HAP-1 (cell line): ENCODE data around the gene HACL1.
A peak's percentile ranks its signal among the peaks of the same experiment; 100 is the strongest.

Experiments used
- DNase-seq, 2 experiments: peaks; one replicate each; pipeline ENCODE4 v3.0.0-alpha.2; 2016 to 2020; ENCODE audit warnings: low spot score in 2 of 2
- H3K27me3 ChIP-seq: fragments of 250-450 bp; sonication (Bioruptor Pico); 2 replicates; pipeline ENCODE4 v1.5.1; 2020; ENCODE audit warnings: low read depth, mild to moderate bottlenecking, moderate library complexity
- H3K36me3 ChIP-seq: fragments of 250-450 bp; sonication (Bioruptor Pico); replicated peaks from 2 replicates; pipeline ENCODE4 v1.5.1; 2020; ENCODE audit warnings: mild to moderate bottlenecking
- H3K4me1 ChIP-seq: fragments of 250-450 bp; sonication (Bioruptor Pico); 2 replicates; pipeline ENCODE4 v1.5.1; 2020; ENCODE audit warnings: mild to moderate bottlenecking
- H3K4me3 ChIP-seq: fragments of 250-450 bp; sonication (Bioruptor Pico); 2 replicates; pipeline ENCODE4 v1.5.1; 2020; ENCODE audit warnings: mild to moderate bottlenecking, moderate library complexity
- H3K9me3 ChIP-seq: fragments of 250-450 bp; sonication (Bioruptor Pico); 2 replicates; pipeline ENCODE4 v1.5.1; 2020; ENCODE audit warnings: mild to moderate bottlenecking, moderate library complexity
- in situ Hi-C: fragments of 300-500 bp; cut with MboI; formaldehyde crosslinking; loops from 3 replicates; pipeline ENCODE4 v1.14.3; 2020; ENCODE audit warnings: low sequenced_read_pairs, inconsistent platforms, mixed read lengths

HACL1 gene

DNA sequence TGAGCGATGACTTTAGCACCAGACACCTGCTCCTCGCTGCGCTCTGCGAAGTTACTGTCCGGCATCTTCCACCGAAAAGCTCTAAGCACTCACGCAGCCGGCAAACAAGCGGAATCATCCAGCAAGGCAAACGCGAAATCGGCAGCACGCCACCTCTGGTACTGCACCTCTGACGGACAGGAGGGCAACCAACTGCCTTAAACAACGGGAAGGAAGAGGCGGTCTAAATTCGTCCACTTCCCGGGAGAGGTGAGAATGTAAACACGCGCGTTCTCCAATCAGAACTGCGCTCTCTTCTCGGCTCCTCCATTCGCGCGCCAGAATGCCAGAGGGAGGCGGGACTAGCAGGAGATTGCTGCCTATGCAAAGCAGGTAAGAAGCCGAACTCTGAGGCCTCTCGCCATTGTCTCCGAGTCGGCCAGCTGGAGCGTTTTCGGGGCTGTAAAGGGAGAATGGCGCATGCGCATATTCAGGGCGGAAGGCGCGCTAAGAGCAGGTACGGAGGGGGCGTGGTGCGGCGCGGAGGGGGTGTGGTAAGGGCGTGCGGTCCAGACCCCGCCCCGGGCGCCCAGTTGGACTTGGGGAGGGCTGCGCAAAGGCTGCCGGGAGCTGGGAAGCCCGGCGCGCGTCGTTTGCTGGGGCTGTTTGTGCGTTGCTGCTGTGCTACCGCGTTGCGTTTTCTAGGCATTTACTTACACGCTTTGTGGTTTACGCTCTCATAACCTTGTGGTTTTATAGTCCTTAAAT, at the start of gene HACL1, which contains the start of gene BTD:
Gene HACL1 (minus strand): TSS at position 171 of the 747 bp plus-strand sequence. CDS start 106 bp downstream, at position 65.
Gene BTD (plus strand): TSS at position 347 of the 747 bp plus-strand sequence. CDS start 33,695 bp downstream, outside the sequence.
- Histone ChIP-seq H3K27me3 (no peaks in the 10 kb centered on the region), H3K4me3 (peak within 1 kb of the TSS; percentile 80), H3K36me3 (peaks cover 6% of the 10 kb centered on the region), H3K4me1 (peaks cover 4% of the 10 kb centered on the region; the same call in 1 of the 2 replicates), H3K9me3 (no peaks in the 10 kb centered on the region)
- in situ Hi-C loops, result no loop called here
- DNase-seq, result peak; percentile 99

DNA sequence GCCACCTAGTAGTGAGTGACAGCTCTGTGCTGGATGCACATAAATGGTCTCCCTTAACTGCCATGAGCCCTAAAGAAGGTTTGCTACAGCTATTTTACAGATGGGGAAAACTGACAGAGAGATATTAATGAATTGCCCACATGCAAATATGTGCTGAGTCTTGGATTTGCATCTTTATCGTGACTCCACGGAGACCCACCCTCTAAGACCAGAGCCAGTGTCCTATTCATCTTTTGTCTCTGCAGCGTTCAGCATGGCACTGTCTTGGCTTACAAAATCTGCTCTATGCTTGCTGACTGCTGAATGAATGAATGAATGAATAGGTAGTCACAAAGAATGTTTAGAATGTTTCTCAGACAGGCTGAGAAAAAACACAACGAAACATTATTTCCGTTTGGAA, 48.5 kb upstream of the HACL1 start:
- Histone ChIP-seq H3K36me3 (no peaks in the 10 kb centered on the region), H3K9me3 (no peaks in the 10 kb centered on the region), H3K4me3 (no peak overlapping the region), H3K4me1 (no peaks in the 10 kb centered on the region), H3K27me3 (no peaks in the 10 kb centered on the region)
- no peak for DNase-seq
- in situ Hi-C loops, result no loop called here

DNA sequence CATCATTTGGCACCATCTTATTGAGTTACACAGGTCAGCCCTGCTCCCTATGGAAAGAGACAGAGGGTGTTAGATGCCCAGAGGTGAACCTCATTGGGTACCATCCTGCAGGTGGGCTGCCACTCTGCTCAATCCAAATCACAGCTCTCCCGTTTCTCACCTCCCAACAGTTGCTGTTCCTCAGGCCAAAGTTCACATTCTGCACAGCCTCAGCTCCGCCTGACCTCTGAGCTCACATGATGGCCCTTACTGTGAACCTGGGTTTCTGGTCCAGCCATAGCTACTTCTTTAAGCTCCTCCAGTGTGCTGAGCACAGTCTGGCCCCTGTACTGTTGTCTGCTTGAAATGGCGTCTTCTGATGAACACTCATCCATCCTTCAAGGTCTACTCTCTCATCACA, 48.0 kb upstream of the HACL1 start:
- in situ Hi-C loops, result no loop called here
- Histone ChIP-seq H3K4me1 (no peaks in the 10 kb centered on the region), H3K9me3 (no peaks in the 10 kb centered on the region), H3K27me3 (no peaks in the 10 kb centered on the region), H3K36me3 (no peaks in the 10 kb centered on the region), H3K4me3 (no peak overlapping the region)
- DNase-seq, result no peak

DNA sequence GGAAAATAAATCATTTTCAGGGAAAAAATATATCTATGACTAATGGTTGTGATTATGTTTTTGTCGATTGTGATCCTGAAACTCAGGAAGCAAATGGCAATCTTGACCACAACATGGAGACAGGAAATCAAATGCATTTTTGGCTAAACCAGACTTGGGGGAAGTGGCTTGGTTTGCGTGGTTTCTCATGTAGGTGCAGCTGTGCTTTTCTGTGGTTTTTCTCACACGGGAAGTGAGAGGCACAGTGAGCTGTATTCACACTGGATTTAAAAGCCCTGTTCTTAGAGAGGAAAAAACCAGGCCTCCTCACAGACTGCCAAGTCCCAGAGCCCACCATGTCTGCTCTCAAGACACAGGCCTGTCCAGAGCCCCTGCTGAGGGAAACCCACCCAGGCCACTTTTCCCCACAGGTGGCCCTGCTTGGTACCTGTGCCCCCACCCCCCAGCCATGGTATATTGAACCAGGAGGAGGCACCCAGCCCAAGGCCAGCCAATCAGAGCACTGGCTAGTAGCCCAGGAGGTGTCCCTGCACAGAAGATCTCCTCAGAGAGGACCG, 46.3 kb upstream of the HACL1 start:
- in situ Hi-C loops, result no loop called here
- no peak for DNase-seq
- Histone ChIP-seq H3K27me3 (no peaks in the 10 kb centered on the region), H3K4me3 (no peak overlapping the region), H3K36me3 (no peaks in the 10 kb centered on the region), H3K4me1 (no peaks in the 10 kb centered on the region), H3K9me3 (no peaks in the 10 kb centered on the region)

DNA sequence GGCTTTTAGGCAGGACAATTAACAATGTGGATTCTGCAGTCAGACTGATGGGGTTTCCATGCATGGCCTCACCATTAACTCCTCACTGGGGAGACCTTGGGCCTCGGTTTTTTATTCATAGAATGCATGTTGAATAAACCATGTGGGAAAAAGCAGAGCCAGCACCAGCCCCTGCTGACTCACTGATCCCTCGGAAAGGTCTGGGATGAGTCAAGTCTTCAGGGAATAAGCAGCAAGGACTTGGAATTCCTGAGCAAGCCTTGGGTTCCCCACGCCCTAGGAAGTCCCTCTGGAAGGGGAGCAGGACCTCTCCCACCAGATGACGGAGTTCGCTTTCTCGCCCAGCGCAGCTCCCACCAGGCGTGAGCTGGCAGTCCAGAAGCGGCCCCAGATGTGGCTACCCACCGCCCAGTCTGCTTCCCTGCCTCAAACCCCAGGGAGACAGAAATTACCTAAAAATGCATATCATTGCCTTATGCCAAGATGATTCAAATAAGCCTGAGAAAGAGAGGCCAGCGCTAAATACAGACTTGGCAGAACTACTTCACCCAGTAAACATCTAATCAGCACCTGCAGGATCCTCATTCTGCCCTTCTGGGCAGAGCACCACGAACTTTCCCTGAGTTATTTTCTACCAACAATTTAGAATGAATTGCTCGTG, 45.6 kb upstream of the HACL1 start:
- DNase-seq, result no peak
- in situ Hi-C loops, result no loop called here
- H3K4me3 ChIP-seq, result no peak overlapping the region
- no peaks in the 10 kb centered on the region for H3K36me3 ChIP-seq
- H3K9me3 ChIP-seq, result no peaks in the 10 kb centered on the region
- H3K27me3 ChIP-seq, result no peaks in the 10 kb centered on the region
- no peaks in the 10 kb centered on the region for H3K4me1 ChIP-seq

DNA sequence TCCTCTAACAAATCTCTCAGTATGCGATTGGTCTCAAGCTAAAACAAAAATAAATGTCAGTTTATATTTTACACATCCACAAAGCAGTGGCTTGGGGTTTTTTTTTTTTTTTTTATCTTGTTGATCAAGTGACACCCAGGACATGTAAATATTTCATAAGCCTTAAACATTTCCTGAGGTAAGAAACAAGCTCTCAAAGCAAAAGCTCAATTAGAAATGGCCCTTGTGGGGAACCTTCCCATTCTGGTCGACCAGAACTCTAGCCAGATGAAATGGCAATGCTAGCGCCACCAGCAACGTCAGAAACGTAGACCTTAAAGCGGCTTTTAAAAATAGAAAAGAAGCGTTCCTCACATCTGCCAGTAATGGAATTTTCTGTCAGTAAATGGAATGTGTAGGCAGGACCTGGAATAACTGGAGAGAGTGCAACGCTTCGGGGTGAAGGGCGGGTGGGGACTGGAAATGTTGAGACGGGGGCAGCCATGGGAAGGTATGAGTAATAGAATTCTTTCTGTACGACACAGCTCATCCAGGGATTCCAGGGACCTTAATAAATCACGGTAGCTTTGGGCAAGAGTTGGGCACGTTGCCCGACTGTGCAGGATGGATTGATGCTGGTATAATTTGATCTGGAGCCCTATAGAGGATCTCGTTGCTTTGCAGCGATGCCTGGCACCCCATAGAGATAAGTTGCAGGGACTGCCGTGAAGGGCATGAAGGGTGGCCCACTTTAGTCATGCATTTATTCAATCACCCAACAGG, 44.6 kb upstream of the HACL1 start:
- no peaks in the 10 kb centered on the region for H3K9me3 ChIP-seq
- in situ Hi-C loops, result no loop called here
- H3K4me1 ChIP-seq, result no peaks in the 10 kb centered on the region
- H3K36me3 ChIP-seq, result no peaks in the 10 kb centered on the region
- H3K27me3 ChIP-seq, result no peaks in the 10 kb centered on the region
- H3K4me3 ChIP-seq, result no peak overlapping the region
- no peak for DNase-seq

DNA sequence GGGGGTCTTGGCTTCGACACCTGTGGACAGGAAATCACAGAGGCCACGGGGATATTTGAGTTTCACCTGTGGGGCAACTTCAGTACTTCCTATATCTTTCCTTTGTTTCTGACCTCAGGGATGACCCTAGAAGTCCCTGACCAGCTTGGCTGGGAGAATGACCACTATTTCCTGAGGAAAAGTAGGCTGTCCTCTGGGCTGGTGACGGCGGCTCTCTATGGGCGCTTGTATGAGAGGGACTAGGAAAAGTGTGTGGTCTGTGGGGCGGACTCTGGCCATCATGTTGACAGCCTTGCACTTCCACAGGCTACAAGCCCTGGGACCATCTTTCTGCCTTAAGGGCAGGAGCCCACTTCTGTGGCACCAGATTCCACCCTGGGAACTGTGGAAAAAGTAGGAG, 43.9 kb upstream of the HACL1 start:
- no peaks in the 10 kb centered on the region for H3K9me3 ChIP-seq
- H3K27me3 ChIP-seq, result no peaks in the 10 kb centered on the region
- in situ Hi-C loops, result no loop called here
- no peaks in the 10 kb centered on the region for H3K36me3 ChIP-seq
- H3K4me1 ChIP-seq, result no peaks in the 10 kb centered on the region
- H3K4me3 ChIP-seq, result no peak overlapping the region
- no peak for DNase-seq

DNA sequence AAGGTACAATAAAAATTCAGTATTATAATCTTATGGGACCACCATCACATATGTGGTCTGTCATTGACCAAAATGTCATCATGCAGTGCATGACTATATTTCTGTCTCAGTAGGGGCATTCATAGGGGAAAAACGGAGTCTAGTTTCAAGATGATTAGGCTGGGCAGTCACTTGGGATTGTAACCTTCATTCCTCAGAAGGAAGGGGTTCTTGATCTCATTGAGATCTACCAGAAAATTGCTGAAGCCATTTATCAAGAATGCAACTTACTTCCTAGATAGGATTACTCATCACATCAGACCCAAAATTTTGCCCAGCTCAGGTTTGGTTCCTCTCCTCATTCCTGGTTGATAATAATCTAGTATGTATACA, 37.5 kb upstream of the HACL1 start:
- no peaks in the 10 kb centered on the region for H3K9me3 ChIP-seq
- no peaks in the 10 kb centered on the region for H3K36me3 ChIP-seq
- H3K4me1 ChIP-seq, result peaks cover 2% of the 10 kb centered on the region
- in situ Hi-C loops, result no loop called here
- no peaks in the 10 kb centered on the region; the same call in 1 of the 2 replicates for H3K27me3 ChIP-seq
- no peak for DNase-seq
- H3K4me3 ChIP-seq, result no peak overlapping the region

DNA sequence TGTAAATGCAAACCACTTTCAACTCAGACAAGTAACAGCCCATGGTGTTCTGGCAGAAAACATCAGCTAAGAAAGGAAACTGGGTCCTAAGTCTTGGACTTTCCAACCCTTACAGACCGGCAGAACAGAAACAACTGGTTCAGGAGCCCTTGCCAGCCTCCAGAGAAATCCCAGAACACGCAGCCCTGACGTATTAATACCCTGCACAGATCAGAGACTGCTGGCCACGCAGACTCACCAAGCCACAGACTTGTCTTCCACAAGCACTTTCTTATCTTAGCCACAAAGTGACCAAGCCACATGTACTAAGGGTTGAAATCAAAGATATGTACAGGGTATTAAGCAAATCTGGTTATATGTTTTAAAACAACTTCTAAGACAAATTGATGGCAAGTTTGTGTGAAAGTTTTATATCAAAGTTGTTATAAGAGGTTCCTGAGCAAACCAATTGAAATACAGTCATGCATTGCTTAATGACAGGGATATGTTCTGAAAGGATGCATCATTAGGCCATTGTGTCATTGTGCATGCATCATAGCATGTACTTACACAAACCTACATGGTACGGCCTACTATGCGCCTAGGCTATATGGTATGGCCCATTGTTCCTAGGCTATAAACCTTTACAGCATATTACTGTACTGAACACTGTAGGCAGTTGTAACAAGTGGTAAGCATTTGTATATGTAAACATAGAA, 37.0 kb upstream of the HACL1 start:
- in situ Hi-C loops, result no loop called here
- Histone ChIP-seq H3K4me3 (no peak overlapping the region), H3K36me3 (no peaks in the 10 kb centered on the region), H3K4me1 (peaks cover 8% of the 10 kb centered on the region), H3K27me3 (no peaks in the 10 kb centered on the region; the same call in 1 of the 2 replicates), H3K9me3 (no peaks in the 10 kb centered on the region)
- no peak for DNase-seq

DNA sequence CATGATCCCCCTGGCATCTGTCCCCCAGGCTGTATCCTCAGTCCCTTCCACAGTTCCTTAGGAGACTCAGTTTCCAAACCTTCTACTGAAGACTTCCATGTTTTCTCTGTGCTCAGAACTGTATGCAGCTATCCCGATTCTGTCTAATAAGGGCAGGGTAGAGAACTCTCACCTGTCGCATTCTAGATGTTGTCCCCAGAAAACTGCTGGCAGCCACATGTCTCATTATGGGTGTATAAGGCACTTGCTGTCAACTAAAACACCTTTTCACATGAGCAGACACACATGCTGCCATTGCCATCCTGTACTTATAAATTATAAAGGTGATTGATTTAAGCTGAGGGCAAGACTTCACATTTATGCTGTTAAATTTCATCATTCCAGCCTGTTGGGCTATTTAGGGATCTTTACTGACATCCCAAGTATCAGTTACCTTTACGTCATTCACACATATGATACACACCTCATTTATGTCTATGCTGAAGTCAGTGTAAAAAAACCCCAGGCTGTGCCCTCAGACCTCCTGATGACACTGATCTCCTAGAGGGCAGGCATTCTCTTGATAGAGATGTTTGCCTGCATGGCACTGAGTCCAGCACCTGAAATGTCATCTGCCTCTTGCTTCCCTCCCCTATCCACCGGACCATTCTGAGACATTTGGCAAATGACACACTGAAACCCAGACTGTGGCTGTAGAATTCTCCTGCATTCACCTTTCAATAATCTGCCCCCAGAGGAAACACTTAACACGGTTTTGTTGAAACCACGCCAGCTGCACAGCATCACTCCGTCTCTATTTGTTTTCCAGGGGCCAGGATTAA, 36.0 kb upstream of the HACL1 start:
- Histone ChIP-seq H3K9me3 (no peaks in the 10 kb centered on the region), H3K27me3 (no peaks in the 10 kb centered on the region; the same call in 1 of the 2 replicates), H3K4me3 (no peak overlapping the region), H3K4me1 (peaks cover 14% of the 10 kb centered on the region), H3K36me3 (no peaks in the 10 kb centered on the region)
- DNase-seq, result no peak
- in situ Hi-C loops, result no loop called here

DNA sequence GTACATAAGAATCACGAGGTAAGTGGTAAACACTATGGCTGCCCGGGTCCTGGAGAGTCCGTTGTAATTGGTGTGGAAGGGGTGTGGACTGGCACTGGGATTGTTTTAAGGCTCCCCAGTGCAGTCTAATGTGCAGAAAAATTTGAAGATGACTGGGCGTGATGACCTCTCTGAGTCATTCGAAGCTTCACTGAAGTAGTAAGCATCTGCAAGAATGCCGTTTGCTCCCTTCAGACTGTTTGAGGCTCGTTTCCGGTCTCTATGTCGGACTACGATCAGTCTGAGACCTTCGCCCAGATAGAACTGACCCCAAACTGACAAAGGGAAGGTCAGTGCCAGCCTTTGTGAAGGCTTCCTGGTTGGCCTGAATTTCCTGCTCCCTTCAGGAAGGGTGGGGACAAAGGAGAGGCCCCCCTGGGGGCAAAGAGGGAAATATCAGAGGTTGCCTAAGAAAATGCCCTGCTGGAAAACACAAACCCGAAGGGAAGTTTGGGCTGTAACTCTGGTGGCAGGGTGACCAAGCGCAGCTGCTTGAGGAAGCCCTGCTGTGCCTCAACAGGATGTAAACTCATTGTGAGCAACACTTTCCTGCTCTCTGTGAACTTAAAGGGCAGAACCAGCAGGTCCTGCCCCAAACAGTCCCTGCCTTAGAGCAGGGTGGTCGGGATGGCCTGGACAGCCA, 34.8 kb upstream of the HACL1 start:
- in situ Hi-C loops, result no loop called here
- Histone ChIP-seq H3K4me3 (no peak overlapping the region), H3K4me1 (peaks cover 16% of the 10 kb centered on the region), H3K36me3 (no peaks in the 10 kb centered on the region), H3K27me3 (no peaks in the 10 kb centered on the region; the same call in 1 of the 2 replicates), H3K9me3 (no peaks in the 10 kb centered on the region)
- no peak for DNase-seq

DNA sequence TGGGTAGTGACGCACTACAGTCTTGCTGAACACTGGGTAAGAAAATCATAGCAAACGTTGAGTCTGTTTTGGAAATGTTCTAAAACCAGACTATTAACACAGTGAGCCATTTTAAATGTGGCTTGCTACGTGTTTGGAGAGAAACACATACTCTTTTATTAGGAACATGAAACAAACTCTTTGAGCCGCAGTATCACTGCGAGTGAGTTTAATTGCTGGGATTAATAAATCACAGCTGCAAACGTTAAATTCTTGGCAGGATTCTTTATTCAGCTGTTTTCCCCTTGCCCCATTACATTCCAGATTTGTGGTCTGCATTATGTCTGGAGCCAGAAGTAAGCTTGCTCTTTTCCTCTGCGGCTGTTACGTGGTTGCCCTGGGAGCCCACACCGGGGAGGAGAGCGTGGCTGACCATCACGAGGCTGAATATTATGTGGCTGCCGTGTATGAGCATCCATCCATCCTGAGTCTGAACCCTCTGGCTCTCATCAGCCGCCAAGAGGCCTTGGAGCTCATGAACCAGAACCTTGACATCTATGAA, 33.8 kb upstream of the HACL1 start:
- H3K4me1 ChIP-seq, result peaks cover 24% of the 10 kb centered on the region
- no peaks in the 10 kb centered on the region for H3K36me3 ChIP-seq
- H3K27me3 ChIP-seq, result no peaks in the 10 kb centered on the region; the same call in 1 of the 2 replicates
- in situ Hi-C loops, result no loop called here
- no peak overlapping the region for H3K4me3 ChIP-seq
- no peak for DNase-seq
- H3K9me3 ChIP-seq, result no peaks in the 10 kb centered on the region
